OCI-LY7 (cell line): ENCODE data around the gene CLSTN2.

ENCODE experiments used
- CTCF ChIP-seq: fragments of 200-600 bp; sonication (generic); conservative IDR thresholded peaks from 2 replicates; pipeline ENCODE4 v1.5.1; 2014; ENCODE audit warnings: mild to moderate bottlenecking, antibody characterized with exemption, low read length, moderate library complexity, mixed read lengths
- EZH2phosphoT487 ChIP-seq: fragments of 200-600 bp; sonication (generic); IDR thresholded peaks from 2 replicates; pipeline ENCODE4 v1.6.1; 2018; ENCODE audit warnings: low read depth, borderline replicate concordance, mild to moderate bottlenecking, mixed run types, antibody characterized with exemption, low read length, moderate library complexity, mixed read lengths

GRCh38 chr3:140424726-140425125, 489.7 kb downstream of the CLSTN2 start:
- TF ChIP-seq CTCF = no peak
- TF ChIP-seq EZH2phosphoT487 = no peak
